ENCODE data around the gene DLG2. TPM values are rescaled to one million over a fixed set of nuclear protein-coding genes. Genes with fewer than 3 reads are reported as not detected.
A peak's percentile ranks its signal among the peaks of the same experiment; 100 is the strongest.
"Not testable (repeated sequence)": the region's sequence is repeated elsewhere in the genome, so short reads cannot be mapped to it uniquely, and the experiment has no call there.

DLG2 gene
- polyA plus RNA-seq, 6 donors from 2014 or later = 0.93 to 2.4 (median 1.3) TPM

GRCh38 chr11:84884836-84885235 lies 742.3 kb downstream of the DLG2 start:
- no peak overlapping the region for H3K4me3 Mint-ChIP-seq
- ATAC-seq (ENCODE audit: low read depth in 2 of 2) = no peak
- H3K27me3 Mint-ChIP-seq = no peaks in the 10 kb centered on the region
- H3K9me3 Mint-ChIP-seq = peaks cover 0 to 10% (median 5%) of the 10 kb centered on the region in 7 donors
- H3K27ac Mint-ChIP-seq = no peak overlapping the region
- no peaks in the 10 kb centered on the region for H3K4me1 Mint-ChIP-seq
- DNase-seq = no peak
- peaks cover 0 to 7% of the 10 kb centered on the region in 2 donors for H3K36me3 Mint-ChIP-seq

GRCh38 chr11:84882056-84882455 lies 745.1 kb downstream of the DLG2 start:
- ATAC-seq (ENCODE audit: low read depth in 2 of 2) = no peak
- DNase-seq = no peak
- Mint-ChIP-seq H3K27me3 (no peaks in the 10 kb centered on the region), H3K9me3 (peaks cover 1 to 11% (median 5%) of the 10 kb centered on the region in 7 donors), H3K4me1 (no peaks in the 10 kb centered on the region), H3K27ac (peak overlapping the region in 1 of 6 donors; percentile 30), H3K36me3 (peaks cover 0 to 7% of the 10 kb centered on the region in 2 donors), H3K4me3 (no peak overlapping the region)

- H3K9me3 Mint-ChIP-seq = peaks cover under 1 to 8% (median 2%) of the 10 kb centered on the region in 7 donors
These were observed 756.0 kb downstream of the DLG2 start for GRCh38 chr11:84871116-84871515.

GRCh38 chr11:84870486-84870885 lies 756.7 kb downstream of the DLG2 start:
- Mint-ChIP-seq H3K36me3 (no peaks in the 10 kb centered on the region), H3K4me1 (no peaks in the 10 kb centered on the region), H3K27me3 (peaks cover 0 to 5% (median 0%) of the 10 kb centered on the region in 3 donors), H3K4me3 (no peak overlapping the region), H3K9me3 (peaks cover 0 to 9% (median 2%) of the 10 kb centered on the region in 7 donors), H3K27ac (no peak overlapping the region)
- no peak for ATAC-seq (ENCODE audit: low read depth in 2 of 2)
- no peak for DNase-seq

More at GRCh38 chr11:84871116-84871515, 756.0 kb downstream of the DLG2 start:
- DNase-seq = no peak
- Mint-ChIP-seq H3K4me3 (no peak overlapping the region), H3K36me3 (no peaks in the 10 kb centered on the region), H3K27ac (no peak overlapping the region), H3K27me3 (peaks cover 0 to 3% (median 0%) of the 10 kb centered on the region in 3 donors), H3K4me1 (no peaks in the 10 kb centered on the region)
- ATAC-seq (ENCODE audit: low read depth in 2 of 2) = no peak

- Mint-ChIP-seq H3K4me1 (no peaks in the 10 kb centered on the region), H3K9me3 (peaks cover 0 to 9% (median 0%) of the 10 kb centered on the region in 7 donors), H3K36me3 (no peaks in the 10 kb centered on the region), H3K27me3 (peaks cover 0 to 5% (median 0%) of the 10 kb centered on the region in 3 donors), H3K4me3 (no peak overlapping the region), H3K27ac (no peak overlapping the region)
- DNase-seq (no peak), ATAC-seq (ENCODE audit: low read depth in 2 of 2) (no peak)
These were observed 760.2 kb downstream of the DLG2 start for GRCh38 chr11:84866922-84867321.

- peaks cover 0 to 5% (median 0%) of the 10 kb centered on the region in 3 donors for H3K27me3 Mint-ChIP-seq
- no peaks in the 10 kb centered on the region for H3K4me1 Mint-ChIP-seq
- peaks cover 0 to 9% (median 0%) of the 10 kb centered on the region in 7 donors for H3K9me3 Mint-ChIP-seq
- DNase-seq (no peak), ATAC-seq (ENCODE audit: low read depth in 2 of 2) (no peak)
- peak overlapping the region in 1 of 6 donors; percentile 10 for H3K27ac Mint-ChIP-seq
- H3K36me3 Mint-ChIP-seq = no peaks in the 10 kb centered on the region
- H3K4me3 Mint-ChIP-seq = no peak overlapping the region
These were observed 761.2 kb downstream of the DLG2 start for GRCh38 chr11:84865791-84866535.

GRCh38 chr11:84865257-84865656 lies 761.9 kb downstream of the DLG2 start:
- H3K36me3 Mint-ChIP-seq = no peaks in the 10 kb centered on the region
- H3K9me3 Mint-ChIP-seq = peaks cover 0 to 9% (median 0%) of the 10 kb centered on the region in 7 donors

GRCh38 chr11:84857746-84858145 lies 769.4 kb downstream of the DLG2 start:
- DNase-seq (no peak), ATAC-seq (ENCODE audit: low read depth in 2 of 2) (no peak)
- Mint-ChIP-seq H3K27ac (no peak overlapping the region), H3K4me1 (peaks cover 0 to 2% (median 0%) of the 10 kb centered on the region in 3 donors), H3K9me3 (peaks cover 0 to 1% (median 0%) of the 10 kb centered on the region in 7 donors), H3K27me3 (no peaks in the 10 kb centered on the region), H3K4me3 (no peak overlapping the region), H3K36me3 (no peaks in the 10 kb centered on the region)

More at GRCh38 chr11:84865257-84865656, 761.9 kb downstream of the DLG2 start:
- H3K27ac Mint-ChIP-seq = no peak overlapping the region
- H3K27me3 Mint-ChIP-seq = peaks cover 0 to 5% (median 0%) of the 10 kb centered on the region in 3 donors
- no peak overlapping the region for H3K4me3 Mint-ChIP-seq
- ATAC-seq (ENCODE audit: low read depth in 2 of 2) (no peak), DNase-seq (no peak)
- no peaks in the 10 kb centered on the region for H3K4me1 Mint-ChIP-seq

GRCh38 chr11:84855508-84856245 lies 771.5 kb downstream of the DLG2 start:
- no peak overlapping the region for H3K27ac Mint-ChIP-seq
- peaks cover 0 to 2% (median 0%) of the 10 kb centered on the region in 3 donors for H3K4me1 Mint-ChIP-seq
- no peak overlapping the region for H3K4me3 Mint-ChIP-seq
- ATAC-seq (ENCODE audit: low read depth in 2 of 2) (no peak), DNase-seq (no peak)
- peaks cover 0 to 4% (median 0%) of the 10 kb centered on the region in 7 donors for H3K9me3 Mint-ChIP-seq
- H3K27me3 Mint-ChIP-seq = no peaks in the 10 kb centered on the region
- no peaks in the 10 kb centered on the region for H3K36me3 Mint-ChIP-seq

- H3K36me3 Mint-ChIP-seq = no peaks in the 10 kb centered on the region
- no peak overlapping the region for H3K4me3 Mint-ChIP-seq
- H3K9me3 Mint-ChIP-seq = peaks cover 0 to 4% (median 0%) of the 10 kb centered on the region in 7 donors
- H3K4me1 Mint-ChIP-seq = peaks cover 0 to 2% (median 0%) of the 10 kb centered on the region in 3 donors
- DNase-seq (no peak), ATAC-seq (ENCODE audit: low read depth in 2 of 2) (no peak)
- H3K27ac Mint-ChIP-seq = no peak overlapping the region
- no peaks in the 10 kb centered on the region for H3K27me3 Mint-ChIP-seq
These were observed 772.7 kb downstream of the DLG2 start for GRCh38 chr11:84854498-84854880.

- Mint-ChIP-seq H3K27me3 (no peaks in the 10 kb centered on the region), H3K4me3 (no peak overlapping the region), H3K27ac (no peak overlapping the region), H3K4me1 (peaks cover 0 to 2% (median 0%) of the 10 kb centered on the region in 3 donors), H3K9me3 (peaks cover 0 to 4% (median 0%) of the 10 kb centered on the region in 7 donors), H3K36me3 (no peaks in the 10 kb centered on the region)
- no peak for ATAC-seq (ENCODE audit: low read depth in 2 of 2)
- DNase-seq = no peak
These were observed 773.2 kb downstream of the DLG2 start for GRCh38 chr11:84853841-84854497.

- ATAC-seq (ENCODE audit: low read depth in 2 of 2) (no peak), DNase-seq (no peak)
- H3K36me3 Mint-ChIP-seq = no peaks in the 10 kb centered on the region
- no peaks in the 10 kb centered on the region for H3K4me1 Mint-ChIP-seq
- no peaks in the 10 kb centered on the region for H3K27me3 Mint-ChIP-seq
- H3K9me3 Mint-ChIP-seq = peaks cover 0 to 8% (median 4%) of the 10 kb centered on the region in 7 donors
- no peak overlapping the region for H3K4me3 Mint-ChIP-seq
- H3K27ac Mint-ChIP-seq = no peak overlapping the region
These were observed 779.3 kb downstream of the DLG2 start for GRCh38 chr11:84847842-84848241.

- not testable (repeated sequence) for H3K36me3 Mint-ChIP-seq; ATAC-seq (ENCODE audit: low read depth in 2 of 2); H3K4me1 Mint-ChIP-seq; H3K9me3 Mint-ChIP-seq; H3K4me3 Mint-ChIP-seq; H3K27ac Mint-ChIP-seq; DNase-seq; H3K27me3 Mint-ChIP-seq
These were observed 786.9 kb downstream of the DLG2 start for GRCh38 chr11:84840201-84840600.
